DND-41 (cell line): ENCODE data around the gene STC2.

Experiments used
- ATAC-seq: fragments of 200-7000 bp; cut with Tn5 transposase; 3 replicates; pipeline ENCODE4 v1.9.1; 2021; ENCODE audit warnings: low read depth; ENCODE audit not compliant: insufficient read depth
- DNase-seq: peaks from one replicate; pipeline ENCODE4 v3.0.0-alpha.2; 2020
- H2AFZ ChIP-seq: 2 replicates; pipeline ENCODE4 v1.6.0; 2012; ENCODE audit warnings: low read depth, low read length
- H3K27ac ChIP-seq: 2 replicates; pipeline ENCODE4 v1.5.1; 2012; ENCODE audit warnings: low read length, inconsistent platforms
- H3K27me3 ChIP-seq: fragments of 200-600 bp; sonication (generic); 2 replicates; pipeline ENCODE4 v1.6.0; 2012; ENCODE audit warnings: low read length, mild to moderate bottlenecking, inconsistent platforms; ENCODE audit not compliant: insufficient read depth, poor library complexity
- H3K36me3 ChIP-seq: 2 replicates; pipeline ENCODE4 v1.5.1; 2012; ENCODE audit warnings: low read length, inconsistent platforms; ENCODE audit not compliant: insufficient read depth
- H3K4me1 ChIP-seq: 2 replicates; pipeline ENCODE4 v1.5.1; 2012; ENCODE audit warnings: mild to moderate bottlenecking, low read length; ENCODE audit not compliant: insufficient read depth
- H3K4me2 ChIP-seq: 2 replicates; pipeline ENCODE4 v1.6.0; 2012; ENCODE audit warnings: mild to moderate bottlenecking, moderate library complexity, low read length, inconsistent platforms; ENCODE audit not compliant: insufficient read depth
- H3K4me3 ChIP-seq, 2 experiments: fragments of 200-600 bp in 1 of 2; shearing (Covaris generic) in 1 of 2; 2 replicates each; pipeline ENCODE4 v1.5.1; 2012 to 2016; ENCODE audit warnings: inconsistent platforms in 2 of 2, low read length in 2 of 2, mild to moderate bottlenecking in 2 of 2, low read depth in 1 of 2, moderate library complexity in 1 of 2
- H3K79me2 ChIP-seq: 2 replicates; pipeline ENCODE4 v1.6.0; 2012; ENCODE audit warnings: low read length, inconsistent platforms; ENCODE audit not compliant: insufficient read depth
- H3K9ac ChIP-seq: 2 replicates; pipeline ENCODE4 v1.6.0; 2012; ENCODE audit warnings: low read depth, mild to moderate bottlenecking, inconsistent platforms, low read length, moderate library complexity
- H3K9me3 ChIP-seq: 2 replicates; pipeline ENCODE4 v1.5.1; 2012; ENCODE audit warnings: low read length, moderate library complexity, mild to moderate bottlenecking, inconsistent platforms; ENCODE audit not compliant: insufficient read depth, severe bottlenecking
- H4K20me1 ChIP-seq: 2 replicates; pipeline ENCODE4 v1.6.0; 2012; ENCODE audit warnings: low read length; ENCODE audit not compliant: insufficient read depth
- CTCF ChIP-seq: IDR thresholded peaks from 2 replicates; pipeline ENCODE4 v1.5.1; 2012; ENCODE audit warnings: borderline replicate concordance, low read length, moderate library complexity, mild to moderate bottlenecking; ENCODE audit not compliant: poor library complexity, severe bottlenecking; ENCODE audit errors: extremely low read depth
- EZH2 ChIP-seq: IDR thresholded peaks from 3 replicates; pipeline ENCODE4 v1.6.1; 2012; ENCODE audit warnings: borderline replicate concordance, low read depth, mild to moderate bottlenecking, moderate library complexity, low read length, inconsistent platforms; ENCODE audit not compliant: severe bottlenecking

STC2 gene

GRCh38 chr5:173317852-173318251 lies 10.4 kb downstream of the STC2 start:
- H4K20me1 ChIP-seq = no peaks in the 10 kb centered on the region
- peaks cover 19% of the 10 kb centered on the region for H3K27me3 ChIP-seq
- no peaks in the 10 kb centered on the region for H3K36me3 ChIP-seq
- H3K79me2 ChIP-seq = no peaks in the 10 kb centered on the region
- no peak overlapping the region for H3K27ac ChIP-seq
- H3K4me3 ChIP-seq = no peak overlapping the region
- ATAC-seq (no peak), DNase-seq (no peak)
- no peak overlapping the region for H3K9ac ChIP-seq
- H3K4me2 ChIP-seq = no peak overlapping the region
- TF ChIP-seq CTCF (no peak), EZH2 (no peak)
- H2AFZ ChIP-seq = no peak overlapping the region
- no peaks in the 10 kb centered on the region for H3K9me3 ChIP-seq
- no peaks in the 10 kb centered on the region for H3K4me1 ChIP-seq

- Histone ChIP-seq H2AFZ (no peak overlapping the region), H3K36me3 (no peaks in the 10 kb centered on the region), H3K79me2 (no peaks in the 10 kb centered on the region), H3K27ac (no peak overlapping the region), H3K27me3 (peaks cover 20% of the 10 kb centered on the region), H3K4me1 (no peaks in the 10 kb centered on the region), H3K9ac (no peak overlapping the region), H4K20me1 (no peaks in the 10 kb centered on the region), H3K4me3 (no peak overlapping the region), H3K9me3 (no peaks in the 10 kb centered on the region), H3K4me2 (no peak overlapping the region)
- no peak for ATAC-seq
- DNase-seq = no peak
- no peak for TF ChIP-seq EZH2
- no peak for TF ChIP-seq CTCF
Observed at GRCh38 chr5:173317091-173317730, 11.0 kb downstream of the STC2 start.

- H2AFZ ChIP-seq = no peak overlapping the region
- TF ChIP-seq EZH2 (no peak), CTCF (no peak)
- no peaks in the 10 kb centered on the region for H4K20me1 ChIP-seq
- H3K4me3 ChIP-seq = no peak overlapping the region
- H3K36me3 ChIP-seq = no peaks in the 10 kb centered on the region
- no peaks in the 10 kb centered on the region for H3K9me3 ChIP-seq
- H3K27me3 ChIP-seq = peaks cover 23% of the 10 kb centered on the region
- no peaks in the 10 kb centered on the region for H3K4me1 ChIP-seq
- ATAC-seq = no peak
- H3K27ac ChIP-seq = no peak overlapping the region
- no peaks in the 10 kb centered on the region for H3K79me2 ChIP-seq
- no peak overlapping the region for H3K4me2 ChIP-seq
- no peak overlapping the region for H3K9ac ChIP-seq
- no peak for DNase-seq
Observed at GRCh38 chr5:173316339-173317020, 11.7 kb downstream of the STC2 start.
